Activated T-cell treated with anti-CD3 and anti-CD28 coated beads, Interleukin-2, amount 50 U/mL, for 72 hours (primary cell): Measurements from ENCODE around the gene CYFIP2. TPM values are rescaled to one million over a fixed set of nuclear protein-coding genes. Genes with fewer than 3 reads are reported as not detected.
A peak's percentile ranks its signal among the peaks of the same experiment; 100 is the strongest.
"Not testable (repeated sequence)": the region's sequence is repeated elsewhere in the genome, so short reads cannot be mapped to it uniquely, and the experiment has no call there.

Source experiments
- ATAC-seq, 2 donors: fragments of 150-1000 bp; cut with Tn5 transposase; replicated peaks in 1 of 2; 2 replicates each; pipeline ENCODE4 v1.10.0; 2021; ENCODE audit warnings: moderate library complexity in 2 of 2, mild to moderate bottlenecking in 1 of 2
- DNase-seq, 2 donors: peaks; one replicate each; pipeline ENCODE4 v3.0.0; 2021 to 2022; ENCODE audit warnings: mixed read lengths in 1 of 2
- H3K27ac Mint-ChIP-seq: one replicate; pipeline ENCODE4 v1.8.0; 2022; ENCODE audit warnings: mild to moderate bottlenecking, moderate library complexity, mixed read lengths
- H3K27me3 Mint-ChIP-seq: one replicate; pipeline ENCODE4 v1.8.0; 2022; ENCODE audit warnings: low read depth, mixed read lengths
- H3K36me3 Mint-ChIP-seq, 2 donors: one replicate each; pipeline ENCODE4 v1.8.0; 2022; ENCODE audit warnings: mixed read lengths in 2 of 2, mild to moderate bottlenecking in 1 of 2; ENCODE audit not compliant: insufficient read depth in 2 of 2
- H3K4me1 Mint-ChIP-seq: one replicate; pipeline ENCODE4 v1.8.0; 2022; ENCODE audit warnings: low read depth, mixed read lengths
- H3K4me3 Mint-ChIP-seq, 2 donors: one replicate each; pipeline ENCODE4 v1.8.0; 2022; ENCODE audit warnings: mild to moderate bottlenecking in 2 of 2, mixed read lengths in 2 of 2, moderate library complexity in 2 of 2
- H3K9me3 Mint-ChIP-seq, 2 donors: one replicate each; pipeline ENCODE4 v1.8.0; 2022; ENCODE audit warnings: mixed read lengths in 2 of 2
- total RNA-seq, 2 donors: library from RNA; stranded (reverse); gene quantifications; one replicate each; pipeline ENCODE4 v1.2.3, GENCODE V29; 2022

Gene CYFIP2
- total RNA-seq, 2 donors from 2014 or later: 235 to 288 TPM

DNA sequence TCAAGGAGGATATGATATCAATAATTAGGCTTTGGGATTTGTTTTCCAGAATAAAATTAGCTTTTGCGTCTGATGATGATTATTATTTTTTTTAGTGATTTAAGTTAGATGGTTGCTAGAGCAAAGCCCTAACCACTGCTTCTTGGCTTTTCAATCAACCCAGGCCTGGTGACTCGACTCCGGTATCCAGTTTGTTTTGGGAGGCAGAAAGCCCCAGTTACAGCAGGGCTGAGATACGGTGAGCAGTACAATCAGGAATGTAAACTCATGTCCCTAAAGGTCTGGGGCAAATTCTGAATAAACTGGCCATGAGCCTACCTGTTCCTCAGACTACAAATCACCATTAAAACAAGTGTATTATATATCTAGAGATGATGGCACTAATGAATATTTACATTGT is 24.4 kb upstream of the CYFIP2 start:
- no peak for ATAC-seq
- Mint-ChIP-seq H3K4me3 (no peak overlapping the region), H3K27ac (peak overlapping the region; percentile 64), H3K9me3 (no peaks in the 10 kb centered on the region), H3K27me3 (no peaks in the 10 kb centered on the region), H3K4me1 (peaks cover 70% of the 10 kb centered on the region), H3K36me3 (peaks cover 38 to 87% of the 10 kb centered on the region in 2 donors)
- DNase-seq: no peak

DNA sequence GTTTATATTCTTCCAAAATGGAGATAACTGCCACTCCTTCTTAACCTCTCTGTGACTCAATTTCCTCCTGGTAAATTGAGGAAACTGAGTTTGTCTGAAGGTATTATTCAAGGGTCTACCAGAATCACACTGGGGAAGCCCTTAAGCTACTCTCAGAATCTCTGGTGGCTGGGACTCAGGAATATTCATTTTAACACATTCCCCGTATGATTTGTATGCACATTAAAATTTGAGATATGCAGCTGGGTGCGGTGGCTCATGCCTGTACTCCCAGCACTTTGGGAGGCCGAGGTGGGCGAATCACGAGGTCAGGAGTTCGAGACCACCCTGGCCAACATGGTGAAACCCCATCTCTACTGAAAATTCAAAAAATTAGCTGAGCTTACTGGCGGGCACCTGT is 21.2 kb upstream of the CYFIP2 start:
- H3K27me3 Mint-ChIP-seq, H3K9me3 Mint-ChIP-seq, DNase-seq, ATAC-seq: not testable (repeated sequence)
- Mint-ChIP-seq H3K4me3 (peak overlapping the region in 1 of 2 donors; percentile 23), H3K27ac (peak overlapping the region; percentile 87), H3K4me1 (peaks cover 96% of the 10 kb centered on the region), H3K36me3 (peaks cover 35 to 85% of the 10 kb centered on the region in 2 donors)

DNA sequence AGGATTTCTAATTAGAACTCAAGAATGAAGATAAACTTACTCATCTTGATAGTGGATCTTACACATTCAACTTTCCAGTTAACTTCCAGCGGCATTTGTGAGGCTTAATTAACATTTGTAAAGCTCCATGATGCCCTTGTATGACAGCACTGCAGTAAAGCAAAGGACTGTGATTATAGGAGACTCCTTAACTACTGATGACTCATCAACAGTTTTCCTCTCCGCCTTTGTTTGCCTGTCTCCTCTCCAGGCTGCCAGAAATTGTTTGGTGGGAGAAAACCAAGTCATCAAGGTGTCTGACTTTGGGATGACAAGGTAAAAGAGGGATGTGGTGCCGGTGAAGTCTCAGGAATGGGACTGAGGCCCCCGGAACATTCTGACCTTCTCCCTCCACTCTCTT is 20.4 kb upstream of the CYFIP2 start:
- no peaks in the 10 kb centered on the region for H3K27me3 Mint-ChIP-seq
- peaks cover 36 to 81% of the 10 kb centered on the region in 2 donors for H3K36me3 Mint-ChIP-seq
- peak overlapping the region; percentile 94 for H3K27ac Mint-ChIP-seq
- H3K4me3 Mint-ChIP-seq: peak overlapping the region; percentile 42 to 52
- peaks cover 95% of the 10 kb centered on the region for H3K4me1 Mint-ChIP-seq
- DNase-seq (no peak), ATAC-seq (no peak)
- no peaks in the 10 kb centered on the region for H3K9me3 Mint-ChIP-seq

DNA sequence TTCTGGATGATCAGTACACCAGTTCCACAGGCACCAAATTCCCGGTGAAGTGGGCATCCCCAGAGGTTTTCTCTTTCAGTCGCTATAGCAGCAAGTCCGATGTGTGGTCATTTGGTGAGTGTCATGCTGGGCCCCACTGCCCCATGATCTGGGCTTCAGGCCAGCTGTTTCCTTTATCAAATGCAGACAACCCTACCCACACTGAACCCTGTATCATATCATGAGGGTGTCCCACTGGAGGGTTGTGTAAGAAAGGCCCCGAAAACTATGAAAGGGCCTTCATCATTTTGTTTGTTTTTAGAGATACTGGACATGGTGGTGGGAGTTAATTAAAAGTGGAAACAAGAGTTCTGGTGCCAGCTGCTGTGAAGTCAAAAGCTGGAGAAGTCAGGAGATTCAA is 20.0 kb upstream of the CYFIP2 start:
- H3K4me1 Mint-ChIP-seq: peaks cover 95% of the 10 kb centered on the region
- H3K4me3 Mint-ChIP-seq: peak overlapping the region; percentile 42 to 52
- no peaks in the 10 kb centered on the region for H3K9me3 Mint-ChIP-seq
- DNase-seq (no peak), ATAC-seq (no peak)
- H3K36me3 Mint-ChIP-seq: peaks cover 33 to 77% of the 10 kb centered on the region in 2 donors
- no peaks in the 10 kb centered on the region for H3K27me3 Mint-ChIP-seq
- peak overlapping the region; percentile 94 for H3K27ac Mint-ChIP-seq

DNA sequence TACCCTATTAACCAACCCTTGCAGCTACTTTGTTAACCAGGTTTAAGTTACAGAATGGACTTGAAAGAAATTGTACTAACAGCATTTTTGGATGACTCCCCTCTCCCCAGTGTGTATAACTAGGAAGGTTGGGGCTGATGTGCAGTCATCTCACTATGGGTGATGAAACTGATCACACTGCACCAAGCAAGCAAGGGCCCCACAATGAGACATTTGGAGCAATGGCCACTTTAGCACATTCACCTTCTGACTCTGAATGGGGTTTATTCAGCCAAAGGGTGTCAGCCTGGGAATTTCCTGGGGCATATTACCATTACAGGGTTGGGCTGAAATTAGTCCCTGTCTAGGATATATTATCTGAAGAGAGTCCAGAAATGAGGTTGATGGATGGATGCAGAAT is 18.7 kb upstream of the CYFIP2 start:
- Mint-ChIP-seq H3K4me1 (peaks cover 98% of the 10 kb centered on the region), H3K4me3 (peak overlapping the region; percentile 53 to 68), H3K27me3 (no peaks in the 10 kb centered on the region), H3K27ac (peak overlapping the region; percentile 94), H3K9me3 (no peaks in the 10 kb centered on the region), H3K36me3 (peaks cover 32 to 75% of the 10 kb centered on the region in 2 donors)
- DNase-seq (peak; percentile 67 to 68), ATAC-seq (peak; percentile 91)

DNA sequence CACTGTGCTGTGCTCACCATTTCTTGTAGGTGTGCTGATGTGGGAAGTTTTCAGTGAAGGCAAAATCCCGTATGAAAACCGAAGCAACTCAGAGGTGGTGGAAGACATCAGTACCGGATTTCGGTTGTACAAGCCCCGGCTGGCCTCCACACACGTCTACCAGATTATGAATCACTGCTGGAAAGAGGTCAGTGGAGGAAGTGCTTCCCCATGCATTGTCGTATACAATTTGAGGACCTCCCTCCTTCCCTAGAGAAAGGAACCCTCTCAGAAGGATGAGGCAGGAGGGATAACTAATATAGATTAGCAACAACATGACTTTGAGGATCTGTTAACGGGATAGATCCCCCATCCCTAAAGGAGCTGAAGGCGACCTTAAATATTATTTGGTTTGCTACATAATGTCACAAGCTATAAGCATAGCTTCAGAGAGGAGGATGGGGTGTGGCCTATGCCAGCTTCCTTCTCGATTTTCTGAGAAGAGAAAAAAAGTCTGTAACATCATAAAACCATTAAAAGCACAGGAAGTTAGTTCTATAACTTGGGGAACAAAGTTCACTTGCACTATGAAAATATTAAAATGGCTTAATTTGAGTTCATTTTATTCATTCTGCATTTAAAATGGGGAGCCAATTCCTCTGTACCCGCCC is 17.0 kb upstream of the CYFIP2 start:
- Mint-ChIP-seq H3K4me3 (peak overlapping the region; percentile 3 to 68), H3K27me3 (no peaks in the 10 kb centered on the region), H3K4me1 (peaks cover 99% of the 10 kb centered on the region), H3K9me3 (no peaks in the 10 kb centered on the region), H3K27ac (peak overlapping the region; percentile 94), H3K36me3 (peaks cover 36 to 71% of the 10 kb centered on the region in 2 donors)
- DNase-seq (no peak), ATAC-seq (no peak)

DNA sequence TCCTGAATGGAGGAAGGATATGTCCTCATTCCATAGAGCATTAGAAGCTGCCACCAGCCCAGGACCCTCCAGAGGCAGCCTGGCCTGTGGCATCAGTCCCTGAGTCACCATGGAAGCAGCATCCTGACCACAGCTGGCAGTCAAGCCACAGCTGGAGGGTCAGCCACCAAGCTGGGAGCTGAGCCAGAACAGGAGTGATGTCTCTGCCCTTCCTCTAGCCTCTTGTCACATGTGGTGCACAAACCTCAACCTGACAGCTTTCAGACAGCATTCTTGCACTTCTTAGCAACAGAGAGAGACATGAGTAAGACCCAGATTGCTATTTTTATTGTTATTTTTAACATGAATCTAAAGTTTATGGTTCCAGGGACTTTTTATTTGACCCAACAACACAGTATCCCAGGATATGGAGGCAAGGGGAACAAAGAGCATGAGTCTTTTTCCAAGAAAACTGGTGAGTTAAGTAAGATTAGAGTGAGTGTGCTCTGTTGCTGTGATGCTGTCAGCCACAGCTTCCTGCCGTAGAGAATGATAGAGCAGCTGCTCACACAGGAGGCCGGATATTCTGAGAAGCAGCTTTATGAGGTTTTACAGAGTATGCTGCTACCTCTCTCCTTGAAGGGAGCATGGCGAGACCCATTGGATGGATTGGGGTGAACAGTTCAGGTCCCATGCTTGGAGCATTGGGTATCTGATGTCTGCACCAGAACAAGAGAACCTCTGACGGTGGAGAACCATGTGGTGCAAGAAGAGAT is 13.0 kb upstream of the CYFIP2 start:
- Mint-ChIP-seq H3K4me3 (peak overlapping the region; percentile 33 to 42), H3K9me3 (no peaks in the 10 kb centered on the region), H3K36me3 (peaks cover 30 to 55% of the 10 kb centered on the region in 2 donors), H3K4me1 (peaks cover 98% of the 10 kb centered on the region), H3K27me3 (no peaks in the 10 kb centered on the region), H3K27ac (peak overlapping the region; percentile 95)
- peak; percentile 82 to 86 for DNase-seq
- ATAC-seq: peak; percentile 84 to 86

DNA sequence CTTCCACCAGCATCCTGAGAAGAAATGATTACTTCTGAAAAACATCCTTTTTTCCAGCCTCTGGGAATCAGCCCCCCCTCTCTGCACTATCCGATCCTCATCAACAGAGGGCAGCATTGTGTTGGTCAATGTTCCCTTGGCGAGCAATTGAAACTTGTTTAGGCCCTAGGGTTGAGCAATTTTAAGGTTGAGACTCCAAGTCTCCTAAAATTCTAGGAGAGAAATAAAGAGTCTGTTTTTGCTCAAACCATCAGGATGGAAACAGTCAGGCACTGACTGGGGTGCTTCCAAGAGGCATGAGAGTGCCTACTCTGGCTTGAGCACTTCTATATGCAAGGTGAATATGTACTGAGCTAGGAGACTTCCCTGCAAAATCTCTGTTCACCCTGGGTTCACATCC is 12.4 kb upstream of the CYFIP2 start:
- Mint-ChIP-seq H3K4me1 (peaks cover 91% of the 10 kb centered on the region), H3K27me3 (no peaks in the 10 kb centered on the region), H3K36me3 (peaks cover 27 to 50% of the 10 kb centered on the region in 2 donors), H3K27ac (peak overlapping the region; percentile 95), H3K4me3 (peak overlapping the region; percentile 33 to 42), H3K9me3 (no peaks in the 10 kb centered on the region)
- no peak for DNase-seq
- no peak for ATAC-seq

DNA sequence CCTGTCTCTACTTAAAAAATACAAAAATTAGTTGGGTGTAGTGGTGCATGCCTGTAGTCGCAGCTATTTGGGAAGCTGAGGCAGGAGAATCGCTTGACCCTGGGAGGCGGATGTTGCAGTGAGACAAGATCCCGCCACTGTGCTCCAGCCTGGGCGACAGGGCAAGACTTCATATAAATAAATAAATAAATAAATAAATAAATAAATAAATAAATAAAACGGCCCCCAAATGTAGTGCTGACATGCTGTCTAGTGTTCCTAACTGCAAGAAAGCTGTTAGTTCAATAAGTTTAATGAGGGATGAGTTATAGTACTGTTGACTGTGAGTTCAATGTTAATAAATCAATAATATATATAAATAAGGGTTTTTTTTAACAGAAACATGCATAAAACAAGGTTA is 7.5 kb upstream of the CYFIP2 start:
- Mint-ChIP-seq H3K27me3 (no peaks in the 10 kb centered on the region), H3K27ac (peak overlapping the region; percentile 54), H3K4me1 (peaks cover 79% of the 10 kb centered on the region), H3K9me3 (peaks cover 0 to 2% of the 10 kb centered on the region in 2 donors), H3K36me3 (peaks cover 16 to 22% of the 10 kb centered on the region in 2 donors), H3K4me3 (no peak overlapping the region)
- ATAC-seq (no peak), DNase-seq (no peak)

DNA sequence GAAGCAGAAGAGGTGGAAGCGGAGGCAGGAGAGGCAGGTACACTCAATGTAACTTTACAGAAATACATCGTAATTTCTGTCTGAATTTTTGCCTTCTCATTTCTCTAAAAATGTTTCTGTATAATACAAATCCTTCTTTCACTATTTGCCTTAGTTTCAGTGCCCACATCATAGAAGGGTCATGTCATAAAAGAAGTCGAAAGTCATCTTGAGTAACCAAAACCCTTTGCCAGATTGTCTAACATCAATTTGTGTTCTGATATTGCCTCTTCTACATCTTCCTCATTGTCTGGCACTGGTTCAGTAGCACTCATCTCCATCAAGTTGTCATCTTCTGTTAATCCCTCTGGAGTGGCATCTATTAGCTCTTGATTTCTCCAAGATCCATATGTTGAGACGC is 6.2 kb upstream of the CYFIP2 start:
- Mint-ChIP-seq H3K4me1 (peaks cover 79% of the 10 kb centered on the region), H3K27ac (peak overlapping the region; percentile 11), H3K9me3 (peaks cover 0 to 2% of the 10 kb centered on the region in 2 donors), H3K27me3 (no peaks in the 10 kb centered on the region), H3K4me3 (peak overlapping the region; percentile 3 to 14), H3K36me3 (peaks cover 9 to 10% of the 10 kb centered on the region in 2 donors)
- DNase-seq (no peak), ATAC-seq (peak; percentile 67 to 77)

DNA sequence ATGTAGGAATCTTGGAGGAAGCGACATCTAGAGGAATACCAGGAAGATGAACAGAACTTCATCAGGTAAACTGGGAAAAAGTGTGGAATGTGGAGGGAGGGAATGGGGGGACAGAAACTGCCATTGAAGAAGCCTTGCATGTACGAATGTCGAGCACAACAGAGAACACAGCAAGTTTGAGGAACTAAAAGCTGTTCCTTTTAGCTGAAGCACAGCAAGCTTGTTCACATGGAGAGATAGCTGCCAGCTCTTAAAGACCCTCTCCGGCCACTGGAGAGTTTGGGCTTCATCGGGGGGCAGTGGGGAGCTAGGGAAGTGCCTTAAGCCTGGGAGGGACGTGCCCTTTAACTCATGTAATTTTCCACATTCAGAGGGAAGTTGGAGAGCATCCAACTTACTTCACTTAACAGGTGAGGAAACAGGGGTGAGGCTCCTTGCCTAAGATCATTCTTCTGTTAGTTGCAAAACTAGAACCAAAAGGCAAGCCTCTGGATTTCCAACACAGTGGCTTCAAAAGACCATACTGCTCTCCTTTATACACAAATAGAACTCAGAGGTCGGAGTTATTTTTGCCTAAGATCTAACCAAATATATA is 2.3 kb upstream of the CYFIP2 start:
- Mint-ChIP-seq H3K9me3 (peaks cover 0 to 2% of the 10 kb centered on the region in 2 donors), H3K4me1 (peaks cover 75% of the 10 kb centered on the region), H3K27me3 (no peaks in the 10 kb centered on the region), H3K4me3 (peak overlapping the region; percentile 25 to 33), H3K27ac (no peak overlapping the region), H3K36me3 (peaks cover 0 to 2% of the 10 kb centered on the region in 2 donors)
- ATAC-seq: no peak
- no peak for DNase-seq

DNA sequence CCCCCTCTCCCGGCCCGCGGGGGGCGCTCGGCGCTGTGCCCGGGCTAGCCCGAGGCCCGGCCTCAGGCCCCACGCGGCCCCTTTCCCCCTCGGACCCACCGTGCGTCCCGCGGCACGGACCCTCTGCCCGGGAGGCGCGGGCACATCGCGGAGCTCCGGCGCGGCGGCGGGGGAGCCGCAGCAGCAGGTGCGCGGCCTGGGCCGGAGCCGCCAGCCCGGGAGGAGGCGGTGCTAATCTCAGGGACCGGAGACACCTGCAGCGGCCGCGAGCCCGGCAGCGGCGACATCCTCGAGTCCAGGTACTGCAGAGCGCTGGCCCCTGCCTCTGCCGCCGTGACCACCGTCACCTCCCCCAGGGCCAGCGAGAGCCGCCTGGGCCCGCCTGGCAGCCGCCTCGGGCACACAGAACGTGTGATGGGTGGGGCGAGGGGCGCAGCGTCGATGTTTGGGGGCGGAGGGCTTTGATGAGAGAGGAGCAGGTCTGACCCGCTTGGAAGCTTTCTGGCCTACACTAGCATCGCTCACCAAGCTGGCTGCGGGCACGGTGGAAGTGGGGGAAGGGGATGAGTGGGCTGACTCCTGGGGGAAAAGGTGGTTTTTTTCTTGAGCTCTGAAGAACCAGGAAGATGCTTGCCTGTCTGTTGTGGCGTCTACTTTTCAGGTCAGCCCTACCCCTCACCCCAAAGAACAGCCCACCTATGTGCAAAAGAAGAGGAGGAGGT is 524 bp downstream of the CYFIP2 start:
- peaks cover 7 to 8% of the 10 kb centered on the region in 2 donors for H3K36me3 Mint-ChIP-seq
- peak overlapping the region; percentile 1 for H3K27ac Mint-ChIP-seq
- peaks cover 75% of the 10 kb centered on the region for H3K4me1 Mint-ChIP-seq
- peak; percentile 40 to 41 for ATAC-seq
- DNase-seq: peak; percentile 66 to 74
- peaks cover 0 to under 1% of the 10 kb centered on the region in 2 donors for H3K9me3 Mint-ChIP-seq
- H3K4me3 Mint-ChIP-seq: peak overlapping the region; percentile 78 to 95
- H3K27me3 Mint-ChIP-seq: no peaks in the 10 kb centered on the region
